Caco-2 (cell line): ENCODE measurements around the gene RUNX1. TPM values are rescaled to one million over a fixed set of nuclear protein-coding genes. Genes with fewer than 3 reads are reported as not detected.

ENCODE experiments used
- BruUV-seq: library from RNA; stranded (reverse); fragments of 400-500 nt; replicated peaks from 2 replicates; lab custom pipeline; 2021; lab: Mats Ljungman, UMichigan
- CTCF ChIA-PET: fragments of 300-600 bp; sonication (Branson Sonifier 250); formaldehyde crosslinking; loops from one replicate; lab custom pipeline; 2022; ENCODE audit warnings: antibody characterized with exemption; lab: Charles Lee
- POLR2A ChIA-PET: fragments of 300-600 bp; sonication (Branson Sonifier 250); formaldehyde crosslinking; loops from one replicate; lab custom pipeline; 2022; ENCODE audit warnings: antibody characterized with exemption; lab: Charles Lee
- DNase-seq, 2 experiments: peaks; one replicate each; pipeline versions ENCODE4 v3.0.0 to v3.0.0-alpha.2; 2020 to 2022
- H3K27me3 ChIP-seq: replicated peaks from 2 replicates; pipeline ENCODE4 v1.6.0; 2011; ENCODE audit warnings: low read length; ENCODE audit not compliant: control insufficient read depth, insufficient read depth
- H3K36me3 ChIP-seq: 2 replicates; pipeline ENCODE4 v1.5.1; 2011; ENCODE audit warnings: low read length; ENCODE audit not compliant: control insufficient read depth, insufficient read depth
- H3K4me1 ChIP-seq: fragments of 250-450 bp; sonication (Bioruptor Pico); 2 replicates; pipeline ENCODE4 v1.5.1; 2020; ENCODE audit warnings: mild to moderate bottlenecking
- H3K4me3 ChIP-seq: 2 replicates; pipeline ENCODE4 v1.5.1; 2011; ENCODE audit warnings: low read depth, mild to moderate bottlenecking, control low read depth, low read length
- H3K9me3 ChIP-seq: fragments of 250-450 bp; sonication (Bioruptor Pico); 2 replicates; pipeline ENCODE4 v1.5.1; 2020; ENCODE audit warnings: mild to moderate bottlenecking, moderate library complexity
- H3K27ac Mint-ChIP-seq: one replicate; pipeline ENCODE4 v1.8.0; 2022; ENCODE audit warnings: mixed read lengths; ENCODE audit not compliant: unreplicated experiment
- H3K27me3 Mint-ChIP-seq: one replicate; pipeline ENCODE4 v1.8.0; 2022; ENCODE audit warnings: mixed read lengths; ENCODE audit not compliant: insufficient read depth, unreplicated experiment
- H3K36me3 Mint-ChIP-seq: one replicate; pipeline ENCODE4 v1.8.0; 2022; ENCODE audit warnings: mild to moderate bottlenecking, mixed read lengths; ENCODE audit not compliant: insufficient read depth, unreplicated experiment
- H3K4me1 Mint-ChIP-seq: one replicate; pipeline ENCODE4 v1.8.0; 2022; ENCODE audit warnings: low read depth, mixed read lengths; ENCODE audit not compliant: unreplicated experiment
- H3K4me3 Mint-ChIP-seq: one replicate; pipeline ENCODE4 v1.8.0; 2022; ENCODE audit warnings: mild to moderate bottlenecking, moderate library complexity, mixed read lengths; ENCODE audit not compliant: unreplicated experiment
- H3K9me3 Mint-ChIP-seq: one replicate; pipeline ENCODE4 v1.8.0; 2022; ENCODE audit warnings: mixed read lengths; ENCODE audit not compliant: unreplicated experiment
- CTCF ChIP-seq, 2 experiments: fragments of 200-600 bp in 1 of 2; IDR thresholded peaks; 1 replicate in 1 of 2; 2 replicates in 1 of 2; pipeline versions ENCODE4 v1.5.1 to v1.8.0; 2011 to 2022; ENCODE audit warnings: antibody characterized with exemption in 1 of 2, control low read depth in 1 of 2, inconsistent platforms in 1 of 2, low read depth in 1 of 2, low read length in 1 of 2, mild to moderate bottlenecking in 1 of 2, moderate library complexity in 1 of 2; ENCODE audit not compliant: insufficient read depth in 1 of 2, severe bottlenecking in 1 of 2, unreplicated experiment in 1 of 2
- intact Hi-C: fragments of 100-400 bp; cut with micrococcal nuclease; formaldehyde crosslinking; loops from one replicate; pipeline ENCODE4 v1.10.0; 2022; ENCODE audit not compliant: unreplicated experiment
- total RNA-seq: library from RNA; stranded (reverse); gene quantifications from 2 replicates; pipeline ENCODE4 v1.2.3, GENCODE V29; 2022

RUNX1 gene
- total RNA-seq, 1 experiment from 2014 or later: 11.7 TPM

GRCh38 chr21:34990842-34991241, 58.3 kb downstream of the RUNX1 start:
- POLR2A ChIA-PET: no interaction called here
- CTCF ChIA-PET: no interaction called here

GRCh38 chr21:34989337-34990151, 59.6 kb downstream of the RUNX1 start:
- H3K9me3 ChIP-seq: no peaks in the 10 kb centered on the region
- no peaks in the 10 kb centered on the region for H3K4me1 ChIP-seq
- no peak overlapping the region for H3K4me3 ChIP-seq
- Mint-ChIP-seq H3K4me3 (no peak overlapping the region), H3K36me3 (no peaks in the 10 kb centered on the region), H3K27me3 (no peaks in the 10 kb centered on the region), H3K4me1 (peaks cover 5% of the 10 kb centered on the region), H3K9me3 (no peaks in the 10 kb centered on the region), H3K27ac (no peak overlapping the region)
- POLR2A ChIA-PET: no interaction called here
- CTCF ChIA-PET: no interaction called here
- intact Hi-C loops: no loop called here
- BruUV-seq: no TSS peak
- DNase-seq: no peak
- no peaks in the 10 kb centered on the region for H3K27me3 ChIP-seq
- TF ChIP-seq CTCF (IDR thresholded peaks at IDR 0.05; ENCODE audit: insufficient read depth in 1 of 2, low read depth in 1 of 2, low read length in 1 of 2, severe bottlenecking in 1 of 2, unreplicated experiment in 1 of 2): no peak
- H3K36me3 ChIP-seq: no peaks in the 10 kb centered on the region

More at GRCh38 chr21:34990842-34991241, 58.3 kb downstream of the RUNX1 start:
- H3K9me3 ChIP-seq: no peaks in the 10 kb centered on the region
- no peaks in the 10 kb centered on the region for H3K9me3 Mint-ChIP-seq
- no peak overlapping the region for H3K4me3 Mint-ChIP-seq
- H3K27me3 ChIP-seq: no peaks in the 10 kb centered on the region
- peaks cover 5% of the 10 kb centered on the region for H3K4me1 Mint-ChIP-seq
- no peak overlapping the region for H3K27ac Mint-ChIP-seq
- H3K4me3 ChIP-seq: no peak overlapping the region
- no peaks in the 10 kb centered on the region for H3K4me1 ChIP-seq
- intact Hi-C loops: no loop called here
- no peaks in the 10 kb centered on the region for H3K36me3 Mint-ChIP-seq
- BruUV-seq: no TSS peak
- H3K36me3 ChIP-seq: no peaks in the 10 kb centered on the region
- no peak for DNase-seq
- no peaks in the 10 kb centered on the region for H3K27me3 Mint-ChIP-seq
- TF ChIP-seq CTCF (IDR thresholded peaks at IDR 0.05; ENCODE audit: insufficient read depth in 1 of 2, low read depth in 1 of 2, low read length in 1 of 2, severe bottlenecking in 1 of 2, unreplicated experiment in 1 of 2): no peak

GRCh38 chr21:34988625-34989024, 60.5 kb downstream of the RUNX1 start:
- intact Hi-C loops: no loop called here
- H3K9me3 ChIP-seq: no peaks in the 10 kb centered on the region
- no peak overlapping the region for H3K4me3 ChIP-seq
- Mint-ChIP-seq H3K9me3 (no peaks in the 10 kb centered on the region), H3K4me3 (no peak overlapping the region), H3K4me1 (peaks cover 9% of the 10 kb centered on the region), H3K27ac (no peak overlapping the region), H3K36me3 (no peaks in the 10 kb centered on the region), H3K27me3 (no peaks in the 10 kb centered on the region)
- no peaks in the 10 kb centered on the region for H3K36me3 ChIP-seq
- POLR2A ChIA-PET: interaction anchor here (0.5 kb wide), 1 partner anchor 12 kb away, joined by 3 read pairs; no protein-coding TSS in a partner anchor
- no peaks in the 10 kb centered on the region for H3K27me3 ChIP-seq
- peaks cover 3% of the 10 kb centered on the region for H3K4me1 ChIP-seq
- CTCF ChIA-PET: no interaction called here
- TF ChIP-seq CTCF (IDR thresholded peaks at IDR 0.05; ENCODE audit: insufficient read depth in 1 of 2, low read depth in 1 of 2, low read length in 1 of 2, severe bottlenecking in 1 of 2, unreplicated experiment in 1 of 2): no peak
- no TSS peak for BruUV-seq
- no peak for DNase-seq
